Activated CD4-positive, alpha-beta T cell treated with anti-CD3 and anti-CD28 coated beads, Interleukin-2, amount 50 U/mL, for 4 hours (primary cell): ENCODE data around the gene GRIP1.
A peak's percentile ranks its signal among the peaks of the same experiment; 100 is the strongest.

Experiments used
- DNase-seq, 2 experiments: peaks; one replicate each; pipeline ENCODE4 v3.0.0-alpha.2; 2020

The GRIP1 gene, protein sequence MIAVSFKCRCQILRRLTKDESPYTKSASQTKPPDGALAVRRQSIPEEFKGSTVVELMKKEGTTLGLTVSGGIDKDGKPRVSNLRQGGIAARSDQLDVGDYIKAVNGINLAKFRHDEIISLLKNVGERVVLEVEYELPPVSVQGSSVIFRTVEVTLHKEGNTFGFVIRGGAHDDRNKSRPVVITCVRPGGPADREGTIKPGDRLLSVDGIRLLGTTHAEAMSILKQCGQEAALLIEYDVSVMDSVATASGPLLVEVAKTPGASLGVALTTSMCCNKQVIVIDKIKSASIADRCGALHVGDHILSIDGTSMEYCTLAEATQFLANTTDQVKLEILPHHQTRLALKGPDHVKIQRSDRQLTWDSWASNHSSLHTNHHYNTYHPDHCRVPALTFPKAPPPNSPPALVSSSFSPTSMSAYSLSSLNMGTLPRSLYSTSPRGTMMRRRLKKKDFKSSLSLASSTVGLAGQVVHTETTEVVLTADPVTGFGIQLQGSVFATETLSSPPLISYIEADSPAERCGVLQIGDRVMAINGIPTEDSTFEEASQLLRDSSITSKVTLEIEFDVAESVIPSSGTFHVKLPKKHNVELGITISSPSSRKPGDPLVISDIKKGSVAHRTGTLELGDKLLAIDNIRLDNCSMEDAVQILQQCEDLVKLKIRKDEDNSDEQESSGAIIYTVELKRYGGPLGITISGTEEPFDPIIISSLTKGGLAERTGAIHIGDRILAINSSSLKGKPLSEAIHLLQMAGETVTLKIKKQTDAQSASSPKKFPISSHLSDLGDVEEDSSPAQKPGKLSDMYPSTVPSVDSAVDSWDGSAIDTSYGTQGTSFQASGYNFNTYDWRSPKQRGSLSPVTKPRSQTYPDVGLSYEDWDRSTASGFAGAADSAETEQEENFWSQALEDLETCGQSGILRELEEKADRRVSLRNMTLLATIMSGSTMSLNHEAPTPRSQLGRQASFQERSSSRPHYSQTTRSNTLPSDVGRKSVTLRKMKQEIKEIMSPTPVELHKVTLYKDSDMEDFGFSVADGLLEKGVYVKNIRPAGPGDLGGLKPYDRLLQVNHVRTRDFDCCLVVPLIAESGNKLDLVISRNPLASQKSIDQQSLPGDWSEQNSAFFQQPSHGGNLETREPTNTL

GRCh38 chr12:66678338-66679275 lies at the start of gene GRIP1:
Gene GRIP1 (minus strand): TSS chr12:66679076. CDS start chr12:66678904, 172 bp downstream.
- no peak for DNase-seq

DNA sequence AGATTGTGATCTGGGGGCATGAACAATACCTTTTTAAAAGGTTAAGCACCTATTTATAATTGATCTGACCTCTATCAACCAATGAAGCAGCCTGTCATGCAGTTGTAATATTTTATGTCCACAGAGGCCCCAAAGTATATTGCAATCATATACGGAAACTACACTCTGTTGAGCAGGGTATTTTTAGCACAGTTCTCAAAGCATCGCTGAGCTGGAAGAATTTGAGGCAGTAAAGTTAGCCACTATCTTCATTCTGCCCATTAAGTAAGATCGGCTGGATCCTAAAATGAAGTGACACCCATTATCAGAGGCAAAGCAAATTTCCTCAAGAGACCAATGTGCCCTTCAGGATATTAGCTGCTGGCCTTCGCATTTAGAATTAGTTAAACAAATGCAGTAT lies 47.7 kb upstream of the GRIP1 start:
- DNase-seq, result no peak

GRCh38 chr12:66725031-66725430 lies 46.2 kb upstream of the GRIP1 start:
- no peak for DNase-seq

- no peak for DNase-seq
Observed at GRCh38 chr12:66724616-66725015, 45.7 kb upstream of the GRIP1 start.

DNA sequence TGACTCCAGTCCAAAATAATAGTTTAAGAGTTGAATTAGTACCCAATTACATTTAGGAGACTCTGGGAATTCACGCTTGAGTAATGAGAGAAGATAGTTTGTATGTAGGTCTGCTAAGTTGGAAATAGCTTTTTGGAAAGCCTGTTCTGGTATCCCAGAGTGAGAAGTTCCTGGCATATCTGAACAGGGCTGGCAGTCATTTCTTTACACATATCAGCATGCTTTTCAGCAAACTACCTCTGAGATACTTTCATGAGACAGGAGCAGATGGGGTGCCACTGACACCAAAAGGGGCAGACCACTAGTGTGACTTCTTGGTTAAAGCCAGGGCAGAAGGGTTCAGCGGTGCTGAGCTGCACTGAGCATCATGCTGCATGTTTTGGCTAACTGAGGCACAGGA lies 45.1 kb upstream of the GRIP1 start:
- DNase-seq, result no peak

DNA sequence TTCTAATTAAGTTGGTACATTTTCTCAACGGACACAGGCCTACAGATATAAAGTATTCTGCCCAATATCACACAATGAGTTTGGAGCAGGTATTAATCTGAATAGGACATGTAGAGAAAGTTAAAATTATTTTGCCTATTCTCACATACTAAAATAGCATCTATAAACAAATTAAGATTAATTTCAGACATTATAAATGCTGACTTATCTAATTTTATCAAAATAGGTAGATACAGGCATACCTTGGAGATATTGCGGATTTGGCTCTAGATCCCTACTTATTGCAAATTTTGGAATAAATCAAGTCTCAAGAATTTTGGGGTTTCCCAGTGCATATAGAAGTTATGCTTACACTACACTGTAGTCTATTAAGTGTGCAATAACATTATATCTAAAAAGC lies 41.0 kb upstream of the GRIP1 start:
- no peak for DNase-seq

DNA sequence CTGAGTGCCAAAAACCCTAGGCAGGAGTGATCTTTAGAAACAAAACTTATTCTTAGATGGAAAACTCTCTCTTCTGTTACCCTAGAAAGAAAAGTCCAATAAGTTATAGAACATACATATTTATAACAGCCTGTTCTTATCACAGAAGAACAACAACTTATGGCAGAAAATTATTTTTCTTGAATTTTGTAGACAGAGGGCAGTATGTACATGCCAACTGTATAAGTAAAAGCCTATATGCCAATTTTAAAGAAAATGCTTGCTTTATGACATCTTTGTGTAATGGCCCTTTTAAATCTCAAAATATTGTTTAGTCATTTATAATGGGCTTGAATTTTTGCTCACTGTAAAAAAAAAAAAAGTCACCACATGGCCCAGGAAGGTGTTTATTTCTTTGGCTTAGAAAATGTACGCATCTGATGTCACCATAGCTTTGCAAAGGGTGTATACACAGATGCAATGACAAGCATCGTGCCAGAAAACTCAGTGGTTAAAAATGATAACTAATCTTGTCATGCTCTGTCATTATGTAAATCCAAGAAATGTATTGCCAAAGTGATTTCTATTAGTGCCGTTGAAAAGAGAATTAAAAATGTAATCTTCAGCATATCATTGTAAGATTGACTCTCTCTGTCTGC lies 38.3 kb upstream of the GRIP1 start:
- no peak for DNase-seq

- peak in 1 of 2 experiments; percentile 9 for DNase-seq
Observed at GRCh38 chr12:66716522-66716921, 37.6 kb upstream of the GRIP1 start.

DNA sequence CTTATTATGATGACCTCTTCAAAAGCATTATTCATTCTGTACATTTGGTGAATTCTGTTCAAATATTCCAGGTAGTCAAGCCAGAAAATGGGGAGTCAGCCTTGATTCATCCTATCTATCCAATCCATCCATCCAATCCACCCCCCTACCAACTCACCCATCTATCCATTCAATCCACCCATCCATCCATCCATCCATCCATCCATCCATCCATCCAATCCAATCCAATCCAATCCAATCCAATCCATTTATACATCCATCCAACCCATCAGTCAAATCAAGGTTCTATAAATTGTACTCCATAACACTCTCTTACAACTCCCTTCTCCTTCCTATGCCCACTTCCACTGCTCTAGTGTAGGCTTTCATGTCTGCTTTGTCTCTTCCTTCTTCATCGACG lies 35.8 kb upstream of the GRIP1 start:
- DNase-seq, result no peak

GRCh38 chr12:66713984-66714383 lies 35.1 kb upstream of the GRIP1 start:
- no peak for DNase-seq

DNA sequence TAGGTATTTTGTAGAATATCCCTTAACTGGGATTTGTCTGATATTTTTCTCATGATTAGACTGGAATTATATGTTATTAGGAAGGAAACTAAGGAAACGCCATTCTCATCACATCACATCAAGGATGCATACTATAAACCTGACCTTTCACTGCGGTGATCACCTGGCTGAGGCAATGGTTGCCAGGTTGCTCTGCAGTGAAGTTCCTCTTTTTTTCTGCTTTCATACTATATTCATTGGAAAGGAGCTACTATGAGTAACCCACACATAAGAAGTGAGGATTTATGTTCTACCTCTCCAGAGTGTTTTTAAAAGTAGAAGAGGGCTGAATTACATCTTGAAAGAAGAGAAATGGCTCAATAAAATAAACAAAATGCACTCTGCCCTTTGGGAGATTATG lies 31.0 kb upstream of the GRIP1 start:
- DNase-seq, result no peak

DNA sequence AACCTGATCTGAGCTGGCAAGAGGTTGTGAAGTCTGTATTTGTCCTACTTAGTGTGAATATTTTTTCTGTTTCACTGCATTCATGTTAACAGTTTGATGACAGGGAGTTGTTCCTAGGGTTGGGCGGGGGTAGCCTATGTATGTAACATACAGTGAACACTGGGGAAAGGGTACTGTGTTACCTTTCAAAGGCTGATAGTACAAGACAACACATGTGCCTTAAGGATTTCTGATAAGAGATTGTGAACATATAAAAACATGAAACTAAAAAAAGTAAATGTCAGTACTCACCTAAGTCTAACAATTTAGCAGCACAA lies 30.5 kb upstream of the GRIP1 start:
- DNase-seq, result no peak

GRCh38 chr12:66708704-66709456 lies 30.0 kb upstream of the GRIP1 start:
- DNase-seq, result no peak

GRCh38 chr12:66707002-66707697 lies 28.3 kb upstream of the GRIP1 start:
- DNase-seq, result no peak

- DNase-seq, result no peak
Observed at GRCh38 chr12:66699738-66700482, 21.0 kb upstream of the GRIP1 start.

GRCh38 chr12:66698558-66698957 lies 19.7 kb upstream of the GRIP1 start:
- no peak for DNase-seq

DNA sequence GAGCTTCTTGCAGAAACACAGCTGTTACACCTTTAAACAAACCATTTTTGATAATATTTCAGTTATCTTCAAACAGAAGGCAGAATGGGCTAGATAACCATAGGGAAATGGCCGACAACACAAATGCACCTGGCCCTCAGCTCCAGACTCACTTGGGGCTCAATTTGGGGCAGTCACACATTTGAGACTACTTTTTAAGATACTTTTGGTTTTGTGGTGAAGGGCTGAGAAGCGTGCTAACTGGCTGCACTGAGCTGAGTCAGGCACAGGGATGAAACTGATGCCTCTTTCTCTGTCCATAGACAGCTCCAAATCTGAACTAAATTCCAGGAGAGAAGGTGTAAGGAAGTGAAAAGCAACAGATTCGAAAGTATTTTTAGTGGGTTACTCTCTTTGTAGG lies 18.5 kb upstream of the GRIP1 start:
- DNase-seq, result no peak

GRCh38 chr12:66694666-66695613 lies 16.1 kb upstream of the GRIP1 start:
- DNase-seq, result no peak
